A549 (cell line): ENCODE results near the gene FXYD3. TPM values are rescaled to one million over a fixed set of nuclear protein-coding genes. Genes with fewer than 3 reads are reported as not detected.

ENCODE experiments used
- ATAC-seq, 2 experiments: fragments of 200-7000 bp in 1 of 2; fragments of >200 bp in 1 of 2; cut with Nextera tagmentation in 1 of 2; cut with Tn5 transposase in 1 of 2; 3 replicates each; pipeline versions ENCODE4 v1.8.0 to v1.9.1; 2018 to 2020; ENCODE audit warnings: mild to moderate bottlenecking in 1 of 2, moderate library complexity in 1 of 2
- CTCF ChIA-PET: fragments of 300-600 bp; sonication (Branson Sonifier 250); formaldehyde crosslinking; extraction: SDS; loops from one replicate; lab custom pipeline; 2021; ENCODE audit warnings: antibody characterized with exemption, inconsistent platforms; lab: Yijun Ruan, JAX
- POLR2A ChIA-PET: fragments of 350-600 bp; formaldehyde crosslinking; extraction: SDS; loops from one replicate; lab custom pipeline; 2021; ENCODE audit warnings: antibody characterized with exemption, inconsistent platforms; lab: Yijun Ruan, JAX
- DNase-seq, 2 experiments: peaks; one replicate each; pipeline versions ENCODE4 v3.0.0 to v3.0.0-alpha.2; 2011 to 2016; ENCODE audit warnings: low read depth in 1 of 2, low spot score in 1 of 2
- FAIRE-seq: peaks from 2 replicates; lab custom pipeline; 2011; peaks lifted over from hg19 to GRCh38; lab: Jason Lieb, UNC
- H3K27ac ChIP-seq, 2 experiments: fragments of >200 bp; sonication (Bioruptor Twin); formaldehyde crosslinking; 3 replicates each; pipeline ENCODE4 v1.5.1; 2016 to 2017
- H3K4me1 ChIP-seq: fragments of >200 bp; sonication (Bioruptor Twin); formaldehyde crosslinking; 3 replicates; pipeline ENCODE4 v1.6.1; 2016
- H3K4me2 ChIP-seq: fragments of >200 bp; sonication (Bioruptor Twin); formaldehyde crosslinking; 3 replicates; pipeline ENCODE4 v1.6.1; 2016
- H3K4me3 ChIP-seq: fragments of >200 bp; sonication (Bioruptor Twin); formaldehyde crosslinking; 3 replicates; pipeline ENCODE4 v1.5.1; 2016
- H3K9me3 ChIP-seq: fragments of >200 bp; sonication (Bioruptor Twin); formaldehyde crosslinking; 3 replicates; pipeline ENCODE4 v1.6.1; 2016
- BCL3 ChIP-seq: fragments of >200 bp; sonication (Bioruptor Twin); formaldehyde crosslinking; IDR thresholded peaks from 3 replicates; pipeline ENCODE4 v1.6.1; 2016
- CBX2 ChIP-seq: fragments of 200-600 bp; sonication (generic); IDR thresholded peaks from 2 replicates; pipeline ENCODE4 v1.6.1; 2016; ENCODE audit warnings: low read depth, mild to moderate bottlenecking, borderline replicate concordance
- CEBPB ChIP-seq, 2 experiments: fragments of >200 bp in 1 of 2; sonication (Bioruptor Twin) in 1 of 2; formaldehyde crosslinking in 1 of 2; IDR thresholded peaks; 2 replicates each; pipeline ENCODE4 v1.6.1; 2012 to 2016
- CHD2 ChIP-seq: fragments of 150-350 bp; IDR thresholded peaks from 2 replicates; pipeline ENCODE4 v1.6.1; 2014; ENCODE audit warnings: low read length; ENCODE audit not compliant: partially characterized antibody
- EHF ChIP-seq: fragments of 250-450 bp; sonication (Bioruptor Pico); IDR thresholded peaks from 2 replicates; pipeline ENCODE4 v1.5.0; 2020; ENCODE audit warnings: mild to moderate bottlenecking
- FOSB ChIP-seq: fragments of 250-450 bp; sonication (Bioruptor Pico); IDR thresholded peaks from 2 replicates; pipeline ENCODE4 v1.5.0; 2020; ENCODE audit warnings: mild to moderate bottlenecking, moderate library complexity
- HOXA7 ChIP-seq: fragments of 250-450 bp; sonication (Bioruptor Pico); IDR thresholded peaks from 2 replicates; pipeline ENCODE4 v1.5.0; 2020; ENCODE audit warnings: mild to moderate bottlenecking, moderate library complexity
- JUNB ChIP-seq: fragments of >200 bp; sonication (Bioruptor Twin); formaldehyde crosslinking; IDR thresholded peaks from 2 replicates; pipeline ENCODE4 v1.6.1; 2016
- KDM1A ChIP-seq: fragments of 200-600 bp; sonication (generic); IDR thresholded peaks from 2 replicates; pipeline ENCODE4 v1.6.1; 2016; ENCODE audit warnings: low read depth, mild to moderate bottlenecking
- MAFK ChIP-seq: fragments of 450-650 bp; IDR thresholded peaks from 2 replicates; pipeline ENCODE4 v1.6.1; 2014; ENCODE audit not compliant: partially characterized antibody
- NPAS2 ChIP-seq: fragments of 250-450 bp; sonication (Bioruptor Pico); IDR thresholded peaks from 2 replicates; pipeline ENCODE4 v1.8.0; 2022; ENCODE audit warnings: mild to moderate bottlenecking, moderate library complexity, borderline replicate concordance
- NR3C1 ChIP-seq: fragments of >200 bp; sonication (Bioruptor Twin); formaldehyde crosslinking; IDR thresholded peaks from 3 replicates; pipeline ENCODE4 v1.6.1; 2017
- POLR2A ChIP-seq: IDR thresholded peaks from 2 replicates; pipeline ENCODE4 v1.6.1; 2012; ENCODE audit warnings: mild to moderate bottlenecking, low read length
- RNF2 ChIP-seq: fragments of 200-600 bp; sonication (generic); IDR thresholded peaks from 2 replicates; pipeline ENCODE4 v1.6.1; 2016; ENCODE audit warnings: low read depth, mild to moderate bottlenecking, antibody characterized with exemption, moderate library complexity, borderline replicate concordance
- USF2 ChIP-seq: fragments of 450-650 bp; IDR thresholded peaks from 2 replicates; pipeline ENCODE4 v1.6.1; 2014; ENCODE audit warnings: antibody characterized with exemption
- ZC3H11A ChIP-seq: fragments of 450-650 bp; IDR thresholded peaks from 2 replicates; pipeline ENCODE4 v1.6.1; 2014; ENCODE audit warnings: antibody characterized with exemption, mild to moderate bottlenecking
- ZFP36 ChIP-seq: fragments of 450-650 bp; IDR thresholded peaks from 2 replicates; pipeline ENCODE4 v1.6.1; 2014; ENCODE audit warnings: borderline replicate concordance; ENCODE audit not compliant: partially characterized antibody
- WGBS: methylation state at CpG from one replicate; pipeline ENCODE4 v1.1.6; 2017; ENCODE audit errors: missing lambda C conversion rate; 5-methylcytosine and 5-hydroxymethylcytosine counted together
- polyA plus RNA-seq, 4 experiments: library from polyadenylated mRNA; depleted of rRNA in 3 of 4; stranded (reverse); fragments of >200 nt; fragmentation: RNase III in 1 of 4; extraction: RNeasy Plus Mini Kit Qiagen cat#74134 plus additional on column Dnase treatment in 1 of 4; gene quantifications; 2 replicates in 3 of 4; 3 replicates in 1 of 4; pipeline ENCODE4 v1.2.3, GENCODE V29; 2011 to 2017

Gene FXYD3
- polyA plus RNA-seq, 2 of the 4 experiments (the other 2 are of a cell fraction): 0.32 TPM; not detected in 1

GRCh38 chr19:35136231-35136630 lies 20.6 kb downstream of the FXYD3 start:
- Histone ChIP-seq H3K4me3 (no peak overlapping the region), H3K9me3 (no peaks in the 10 kb centered on the region), H3K27ac (no peak overlapping the region), H3K4me1 (peaks cover 9% of the 10 kb centered on the region), H3K4me2 (no peak overlapping the region)
- DNase-seq (no peak), FAIRE-seq (no peak), ATAC-seq (no peak)
- WGBS: 59% methylated on average over 11 of the region's 11 CpGs
- no peak for TF ChIP-seq CBX2
- no peak for TF ChIP-seq CHD2
- no peak for TF ChIP-seq RNF2
- no peak for TF ChIP-seq KDM1A
- no peak for TF ChIP-seq NR3C1
- no peak for TF ChIP-seq POLR2A
- ChIA-PET POLR2A (no interaction called here), CTCF (interaction anchor here (0.6 to 11.0 kb wide), 60 partner anchors 11 to 497 kb away, joined by 3 to 148 read pairs (median 6); partner anchors contain the start of genes FXYD3, FXYD5, HAMP and ZNF30)

GRCh38 chr19:35136977-35137702 lies 21.5 kb downstream of the FXYD3 start:
- TF ChIP-seq FOSB: no peak
- TF ChIP-seq HOXA7 (CRISPR knock-in tag): no peak
- TF ChIP-seq BCL3: no peak
- no peak for TF ChIP-seq NPAS2 (CRISPR knock-in tag)
- TF ChIP-seq ZFP36: no peak
- no peak for TF ChIP-seq USF2
- no peak for TF ChIP-seq JUNB
- TF ChIP-seq CEBPB (IDR thresholded peaks at IDR 0.05): no peak
- WGBS: 54% methylated on average over 9 of the region's 9 CpGs
- POLR2A ChIA-PET: interaction anchor here (0.6 kb wide), 1 partner anchor 494 kb away, joined by 3 read pairs; no protein-coding TSS in a partner anchor
- H3K27ac ChIP-seq: no peak overlapping the region
- peaks cover 17% of the 10 kb centered on the region for H3K4me1 ChIP-seq
- H3K4me2 ChIP-seq: no peak overlapping the region
- CTCF ChIA-PET: interaction anchor here (0.7 to 11.0 kb wide), 20 partner anchors 10 to 498 kb away, joined by 3 to 148 read pairs (median 23); partner anchors contain the start of genes FXYD3 and FXYD5
- H3K4me3 ChIP-seq: no peak overlapping the region
- ATAC-seq (no peak), DNase-seq (no peak), FAIRE-seq (peak; percentile 56)
- no peaks in the 10 kb centered on the region for H3K9me3 ChIP-seq

- 67% methylated on average over 15 of the region's 18 CpGs for WGBS
- CTCF ChIA-PET: interaction anchor here (2.9 to 11.0 kb wide), 9 partner anchors 14 to 166 kb away, joined by 17 to 148 read pairs (median 51); partner anchors contain the start of genes FXYD3 and FXYD5
- no peak within 1 kb of the TSS for H3K4me3 ChIP-seq
- no peak for TF ChIP-seq ZFP36
- TF ChIP-seq EHF (CRISPR knock-in tag): no peak
- TF ChIP-seq BCL3: no peak
- no peak for TF ChIP-seq MAFK
- no peak for TF ChIP-seq ZC3H11A
- TF ChIP-seq, all 56 proteins: peak for 0
- no peak for ATAC-seq
- Histone ChIP-seq H3K9me3 (no peaks in the 10 kb centered on the region), H3K27ac (no peak within 1 kb of the TSS), H3K4me2 (no peak within 1 kb of the TSS), H3K4me1 (peaks cover 30% of the 10 kb centered on the region)
- POLR2A ChIA-PET: no interaction called here
- no peak for DNase-seq
- no peak for FAIRE-seq
These were observed 22.8 kb downstream of the FXYD3 start, which contains the start of gene FXYD1 for GRCh38 chr19:35138305-35138892. Gene FXYD1, plus strand, starts transcription at chr19:35138824. Its CDS starts 1,256 bp downstream, at chr19:35140080.
